Liver (tissue), 9 donors: ENCODE measurements around the gene SLC12A2. TPM values are rescaled to one million over a fixed set of nuclear protein-coding genes. Genes with fewer than 3 reads are reported as not detected.

Experiments
- DNase-seq: peaks from one replicate; pipeline ENCODE4 v3.0.0-alpha.2; 2017; ENCODE audit warnings: low spot score
- H3K27ac ChIP-seq, 2 donors: one replicate each; pipeline ENCODE4 v1.7.0; 2013; ENCODE audit warnings: inconsistent platforms in 2 of 2, low read length in 2 of 2, control low read depth in 1 of 2, low read depth in 1 of 2, mild to moderate bottlenecking in 1 of 2
- H3K27me3 ChIP-seq, 4 donors: one replicate each; pipeline versions ENCODE4 v1.6.1 to v1.7.0; 2013; ENCODE audit warnings: low read length in 3 of 4, inconsistent platforms in 1 of 4, mild to moderate bottlenecking in 1 of 4, moderate library complexity in 1 of 4; ENCODE audit not compliant: control insufficient read depth in 4 of 4, insufficient read depth in 4 of 4
- H3K36me3 ChIP-seq, 4 donors: one replicate each; pipeline versions ENCODE4 v1.6.1 to v1.7.0; 2013; ENCODE audit warnings: low read length in 3 of 4, mild to moderate bottlenecking in 3 of 4, low read depth in 1 of 4, moderate library complexity in 1 of 4; ENCODE audit not compliant: control insufficient read depth in 4 of 4, insufficient read depth in 3 of 4
- H3K4me1 ChIP-seq, 4 donors: one replicate each; pipeline versions ENCODE4 v1.6.1 to v1.7.0; 2013; ENCODE audit warnings: low read length in 3 of 4, mild to moderate bottlenecking in 3 of 4, moderate library complexity in 1 of 4; ENCODE audit not compliant: control insufficient read depth in 4 of 4, insufficient read depth in 4 of 4
- H3K4me3 ChIP-seq, 3 donors: one replicate each; pipeline versions ENCODE4 v1.6.1 to v1.7.0; 2013; ENCODE audit warnings: low read length in 3 of 3, control low read depth in 1 of 3, low read depth in 1 of 3, mild to moderate bottlenecking in 1 of 3
- H3K9ac ChIP-seq, 2 donors: one replicate each; pipeline ENCODE4 v1.7.0; 2013; ENCODE audit warnings: low read length in 2 of 2, mild to moderate bottlenecking in 2 of 2, moderate library complexity in 2 of 2, control low read depth in 1 of 2, low read depth in 1 of 2
- H3K9me3 ChIP-seq, 4 donors: one replicate each; pipeline versions ENCODE4 v1.6.1 to v1.7.0; 2013; ENCODE audit warnings: low read length in 3 of 4; ENCODE audit not compliant: control insufficient read depth in 4 of 4
- ATF3 ChIP-seq: IDR thresholded peaks from 2 replicates; pipeline ENCODE4 v1.6.1; 2016; ENCODE audit warnings: antibody characterized with exemption
- CTCF ChIP-seq: fragments of 150-350 bp; IDR thresholded peaks from 2 replicates; pipeline ENCODE4 v1.5.1; 2017; ENCODE audit warnings: improper control_type of control experiment, low read depth, low read length; ENCODE audit not compliant: missing input control
- EGR1 ChIP-seq, 2 donors: IDR thresholded peaks; 2 replicates each; pipeline ENCODE4 v1.6.1; 2016 to 2018; ENCODE audit warnings: antibody characterized with exemption in 2 of 2, low read depth in 2 of 2
- FOXA1 ChIP-seq: IDR thresholded peaks from 2 replicates; pipeline ENCODE4 v1.6.1; 2016; ENCODE audit warnings: antibody characterized with exemption
- FOXA2 ChIP-seq: IDR thresholded peaks from 2 replicates; pipeline ENCODE4 v1.6.1; 2016; ENCODE audit warnings: antibody characterized with exemption
- GABPA ChIP-seq, 2 donors: IDR thresholded peaks in 1 of 2; conservative IDR thresholded peaks in 1 of 2; 2 replicates each; pipeline ENCODE4 v1.6.1; 2016; ENCODE audit warnings: antibody characterized with exemption in 2 of 2, mild to moderate bottlenecking in 1 of 2, moderate library complexity in 1 of 2
- JUND ChIP-seq, 2 donors: IDR thresholded peaks; 2 replicates each; pipeline ENCODE4 v1.6.1; 2016; ENCODE audit warnings: antibody characterized with exemption in 2 of 2
- MAX ChIP-seq: IDR thresholded peaks from 2 replicates; pipeline ENCODE4 v1.6.1; 2016; ENCODE audit warnings: antibody characterized with exemption
- RAD21 ChIP-seq, 2 donors: IDR thresholded peaks; 2 replicates each; pipeline ENCODE4 v1.6.1; 2016; ENCODE audit warnings: antibody characterized with exemption in 2 of 2, mild to moderate bottlenecking in 2 of 2
- REST ChIP-seq: IDR thresholded peaks from 2 replicates; pipeline ENCODE4 v1.6.1; 2016; ENCODE audit warnings: antibody characterized with exemption, mild to moderate bottlenecking
- RXRA ChIP-seq, 2 donors: IDR thresholded peaks; 2 replicates each; pipeline ENCODE4 v1.6.1; 2017 to 2018; ENCODE audit warnings: antibody characterized with exemption in 2 of 2, mild to moderate bottlenecking in 1 of 2
- SP1 ChIP-seq: IDR thresholded peaks from 2 replicates; pipeline ENCODE4 v1.6.1; 2018; ENCODE audit warnings: antibody characterized with exemption, mild to moderate bottlenecking
- TAF1 ChIP-seq: conservative IDR thresholded peaks from 2 replicates; pipeline ENCODE4 v1.6.1; 2016; ENCODE audit warnings: antibody characterized with exemption, mild to moderate bottlenecking
- YY1 ChIP-seq: IDR thresholded peaks from 2 replicates; pipeline ENCODE4 v1.6.1; 2016; ENCODE audit warnings: antibody characterized with exemption, mild to moderate bottlenecking
- ZBTB33 ChIP-seq: IDR thresholded peaks from 2 replicates; pipeline ENCODE4 v1.6.1; 2016; ENCODE audit warnings: antibody characterized with exemption
- WGBS: extraction: QIAGEN DNeasy Blood & Tissue Kit; methylation state at CpG from one replicate; pipeline ENCODE4 v1.1.7; 2013; 5-methylcytosine and 5-hydroxymethylcytosine counted together
- polyA plus RNA-seq, 2 donors: library from polyadenylated mRNA; stranded (reverse) in 1 of 2; unstranded in 1 of 2; fragments of 200-250 nt in 1 of 2; fragments of >200 nt in 1 of 2; fragmentation: Nextera tagmentation in 1 of 2; extraction: Ambion mirVana in 1 of 2; gene quantifications; one replicate each; pipeline versions ENCODE4 v1.2.1 to v1.2.3, GENCODE V29; 2013 to 2015
- total RNA-seq, 2 donors: library from RNA; depleted of rRNA; stranded (reverse); fragments of >200 nt; gene quantifications; one replicate each; pipeline ENCODE4 v1.2.3, GENCODE V29; 2014
- donor health status: healthy.
- donor health status: healthy.
- donor health status: healthy.
- donor health status: healthy.
- donor health status: healthy.

SLC12A2 gene
- total and polyA plus RNA-seq, 4 donors, result 2.5 to 10.9 (median 5.7) TPM

GRCh38 chr5:128105203-128105602 is 21.6 kb downstream of the SLC12A2 start (continued):
- TF ChIP-seq CTCF, result no peak
- TF ChIP-seq YY1, result no peak

GRCh38 chr5:128109138-128109537 is 25.6 kb downstream of the SLC12A2 start:
- Histone ChIP-seq H3K27ac (no peak overlapping the region), H3K4me1 (no peaks in the 10 kb centered on the region), H3K9ac (no peak overlapping the region), H3K4me3 (no peak overlapping the region), H3K36me3 (no peaks in the 10 kb centered on the region), H3K27me3 (no peaks in the 10 kb centered on the region), H3K9me3 (no peaks in the 10 kb centered on the region)
- DNase-seq, result no peak
- TF ChIP-seq FOXA1, result no peak
- TF ChIP-seq ZBTB33, result no peak
- TF ChIP-seq FOXA2, result no peak
- no peak for TF ChIP-seq YY1
- no peak for TF ChIP-seq REST
- TF ChIP-seq GABPA (IDR thresholded peaks at IDR 0.05 in 1 of 2, conservative IDR thresholded peaks at IDR 0.05 in 1 of 2), result no peak
- TF ChIP-seq RAD21 (IDR thresholded peaks at IDR 0.05), result no peak
- no peak for TF ChIP-seq ATF3
- TF ChIP-seq JUND (IDR thresholded peaks at IDR 0.05), result no peak
- TF ChIP-seq RXRA (IDR thresholded peaks at IDR 0.05), result no peak
- TF ChIP-seq MAX, result no peak
- no peak for TF ChIP-seq EGR1 (IDR thresholded peaks at IDR 0.05; ENCODE audit: low read depth in 2 of 2)
- TF ChIP-seq SP1, result no peak
- TF ChIP-seq TAF1, result no peak
- WGBS, result 92% methylated on average over 14 of the region's 14 CpGs
